Cardiac muscle cell (in vitro differentiated cells and primary cell): ENCODE measurements around the gene OTUD7B. TPM values are rescaled to one million over a fixed set of nuclear protein-coding genes. Genes with fewer than 3 reads are reported as not detected.

Experiments
- DNase-seq, 2 donors: peaks; one replicate each; pipeline versions ENCODE4 v3.0.0 to v3.0.0-alpha.2; 2010 to 2017; ENCODE audit warnings: low read depth in 1 of 2, low spot score in 1 of 2
- H3K27ac ChIP-seq: fragments of 200-600 bp; sonication (generic); 2 replicates; pipeline ENCODE4 v1.5.1; 2016
- H3K27me3 ChIP-seq: fragments of 200-600 bp; sonication (generic); 2 replicates; pipeline ENCODE4 v1.6.0; 2016; ENCODE audit warnings: control low read depth
- H3K36me3 ChIP-seq: fragments of 200-600 bp; sonication (generic); 2 replicates; pipeline ENCODE4 v1.5.1; 2016; ENCODE audit warnings: control low read depth
- H3K4me1 ChIP-seq: fragments of 200-600 bp; sonication (generic); 2 replicates; pipeline ENCODE4 v1.8.1; 2017; ENCODE audit warnings: low read depth, mild to moderate bottlenecking, mixed run types
- H3K4me3 ChIP-seq: fragments of 200-600 bp; sonication (generic); 2 replicates; pipeline ENCODE4 v1.5.1; 2016; ENCODE audit warnings: mild to moderate bottlenecking
- H3K9me3 ChIP-seq: fragments of 200-600 bp; sonication (generic); 2 replicates; pipeline ENCODE4 v1.5.1; 2017; ENCODE audit warnings: low read depth, mild to moderate bottlenecking, control low read depth
- CTCF ChIP-seq: IDR thresholded peaks from 2 replicates; pipeline ENCODE4 v1.5.1; 2012; ENCODE audit warnings: low read depth, mild to moderate bottlenecking, low read length
- polyA plus RNA-seq: library from polyadenylated mRNA; unstranded; fragments of >200 nt; fragmentation: Nextera tagmentation; extraction: Ambion mirVana; gene quantifications from 2 replicates; pipeline ENCODE4 v1.2.1, GENCODE V29; 2016
- total RNA-seq: library from RNA; depleted of rRNA; stranded (reverse); fragments of >200 nt; gene quantifications from 2 replicates; pipeline ENCODE4 v1.2.3, GENCODE V29; 2016

The OTUD7B gene
- total and polyA plus RNA-seq, 2 experiments from 2014 or later: 3.1 to 16.4 TPM

- Histone ChIP-seq H3K4me1 (no peaks in the 10 kb centered on the region), H3K36me3 (peaks cover 52% of the 10 kb centered on the region), H3K4me3 (no peak overlapping the region), H3K27me3 (no peaks in the 10 kb centered on the region), H3K27ac (peak overlapping the region; percentile 68), H3K9me3 (no peaks in the 10 kb centered on the region)
- DNase-seq: no peak
- TF ChIP-seq CTCF: no peak
Observed at GRCh38 chr1:149967041-149967440, 43.5 kb downstream of the OTUD7B start.

DNA sequence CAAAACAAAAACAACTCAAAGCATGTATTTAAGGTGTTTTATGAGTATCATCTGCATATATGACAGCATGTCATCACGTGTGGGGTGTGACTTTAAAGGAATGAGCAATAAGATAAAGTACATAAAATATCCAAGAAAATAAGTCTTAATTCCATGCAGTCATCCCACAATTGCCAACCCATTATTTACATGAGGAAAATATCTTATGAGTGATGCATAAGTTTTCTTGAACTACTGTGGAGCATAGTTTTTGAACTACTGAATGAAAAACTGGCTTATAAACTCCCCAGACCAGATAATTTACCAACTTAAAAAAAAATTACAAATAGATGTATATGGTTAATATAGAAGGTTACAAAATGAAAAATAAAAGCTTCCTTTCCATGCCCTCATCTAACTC is 44.1 kb downstream of the OTUD7B start:
- no peak for TF ChIP-seq CTCF
- H3K9me3 ChIP-seq: no peaks in the 10 kb centered on the region
- peaks cover 51% of the 10 kb centered on the region for H3K36me3 ChIP-seq
- no peaks in the 10 kb centered on the region for H3K27me3 ChIP-seq
- H3K4me1 ChIP-seq: no peaks in the 10 kb centered on the region
- H3K27ac ChIP-seq: peak overlapping the region; percentile 68
- no peak for DNase-seq
- H3K4me3 ChIP-seq: no peak overlapping the region

GRCh38 chr1:149965440-149965839 is 45.1 kb downstream of the OTUD7B start:
- H3K27me3 ChIP-seq: no peaks in the 10 kb centered on the region
- H3K4me1 ChIP-seq: no peaks in the 10 kb centered on the region
- peaks cover 43% of the 10 kb centered on the region for H3K36me3 ChIP-seq
- no peaks in the 10 kb centered on the region for H3K9me3 ChIP-seq
- no peak for TF ChIP-seq CTCF
- H3K27ac ChIP-seq: no peak overlapping the region
- no peak overlapping the region for H3K4me3 ChIP-seq
- no peak for DNase-seq

- no peaks in the 10 kb centered on the region for H3K9me3 ChIP-seq
- H3K4me3 ChIP-seq: no peak overlapping the region
- DNase-seq: no peak
- H3K27ac ChIP-seq: peak overlapping the region; percentile 62
- peaks cover 45% of the 10 kb centered on the region for H3K36me3 ChIP-seq
- H3K4me1 ChIP-seq: no peaks in the 10 kb centered on the region
- TF ChIP-seq CTCF: no peak
- no peaks in the 10 kb centered on the region for H3K27me3 ChIP-seq
Observed at GRCh38 chr1:149963358-149963757, 47.2 kb downstream of the OTUD7B start.

DNA sequence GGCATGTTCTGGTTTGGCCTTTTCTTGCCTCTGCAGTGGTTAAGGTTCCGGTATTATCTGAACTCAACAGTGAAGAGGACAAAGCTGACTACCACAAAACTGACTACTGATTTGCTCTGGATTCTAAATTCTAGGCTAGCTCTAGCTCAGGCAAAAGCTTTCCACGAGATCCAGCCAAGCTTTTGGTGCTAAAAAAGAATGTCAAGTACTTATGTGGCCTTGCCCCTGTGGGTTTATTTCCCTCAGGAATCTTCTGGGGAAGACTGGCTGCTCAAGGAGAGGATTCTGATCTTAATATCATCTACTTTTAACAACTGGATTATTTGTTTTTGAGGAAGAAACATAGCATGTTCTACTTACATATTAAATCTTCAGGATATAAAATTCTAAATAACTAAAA is 47.8 kb downstream of the OTUD7B start:
- Histone ChIP-seq H3K27me3 (no peaks in the 10 kb centered on the region), H3K27ac (peak overlapping the region; percentile 62), H3K4me3 (no peak overlapping the region), H3K9me3 (no peaks in the 10 kb centered on the region), H3K36me3 (peaks cover 48% of the 10 kb centered on the region), H3K4me1 (no peaks in the 10 kb centered on the region)
- no peak for TF ChIP-seq CTCF
- no peak for DNase-seq
